ENCODE results near the gene THPO. TPM values are rescaled to one million over a fixed set of nuclear protein-coding genes. Genes with fewer than 3 reads are reported as not detected.

The THPO gene
- total RNA-seq, 1 donor from 2014 or later: not detected

DNA sequence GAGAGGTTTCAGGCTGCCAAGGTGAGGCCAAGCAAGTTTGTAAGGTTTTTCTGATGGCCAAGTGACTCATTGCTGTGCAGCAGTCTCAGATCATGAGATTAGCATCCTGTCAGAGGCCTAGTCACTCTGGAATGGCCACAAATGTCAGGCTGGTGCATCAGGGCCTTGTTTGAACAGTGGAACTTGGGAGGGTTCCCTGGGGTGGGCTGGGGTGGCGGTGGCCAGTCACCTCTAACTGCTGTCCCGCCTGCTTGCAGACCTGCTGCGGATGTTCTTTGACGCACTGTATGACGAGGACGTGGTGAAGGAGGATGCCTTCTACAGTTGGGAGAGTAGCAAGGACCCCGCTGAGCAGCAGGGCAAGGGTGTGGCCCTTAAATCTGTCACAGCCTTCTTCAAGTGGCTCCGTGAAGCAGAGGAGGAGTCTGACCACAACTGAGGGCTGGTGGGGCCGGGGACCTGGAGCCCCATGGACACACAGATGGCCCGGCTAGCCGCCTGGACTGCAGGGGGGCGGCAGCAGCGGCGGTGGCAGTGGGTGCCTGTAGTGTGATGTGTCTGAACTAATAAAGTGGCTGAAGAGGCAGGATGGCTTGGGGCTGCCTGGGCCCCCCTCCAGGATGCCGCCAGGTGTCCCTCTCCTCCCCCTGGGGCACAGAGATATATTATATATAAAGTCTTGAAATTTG, 43.4 kb downstream of the THPO start:
- no peaks in the 10 kb centered on the region for H3K9me3 Mint-ChIP-seq
- H3K36me3 Mint-ChIP-seq (ENCODE audit: low read depth): peaks cover 55% of the 10 kb centered on the region
- no peak for DNase-seq
- H3K4me3 Mint-ChIP-seq: peak overlapping the region; percentile 56
- CTCF ChIA-PET: no interaction called here
- TF ChIP-seq, protein P1, sequence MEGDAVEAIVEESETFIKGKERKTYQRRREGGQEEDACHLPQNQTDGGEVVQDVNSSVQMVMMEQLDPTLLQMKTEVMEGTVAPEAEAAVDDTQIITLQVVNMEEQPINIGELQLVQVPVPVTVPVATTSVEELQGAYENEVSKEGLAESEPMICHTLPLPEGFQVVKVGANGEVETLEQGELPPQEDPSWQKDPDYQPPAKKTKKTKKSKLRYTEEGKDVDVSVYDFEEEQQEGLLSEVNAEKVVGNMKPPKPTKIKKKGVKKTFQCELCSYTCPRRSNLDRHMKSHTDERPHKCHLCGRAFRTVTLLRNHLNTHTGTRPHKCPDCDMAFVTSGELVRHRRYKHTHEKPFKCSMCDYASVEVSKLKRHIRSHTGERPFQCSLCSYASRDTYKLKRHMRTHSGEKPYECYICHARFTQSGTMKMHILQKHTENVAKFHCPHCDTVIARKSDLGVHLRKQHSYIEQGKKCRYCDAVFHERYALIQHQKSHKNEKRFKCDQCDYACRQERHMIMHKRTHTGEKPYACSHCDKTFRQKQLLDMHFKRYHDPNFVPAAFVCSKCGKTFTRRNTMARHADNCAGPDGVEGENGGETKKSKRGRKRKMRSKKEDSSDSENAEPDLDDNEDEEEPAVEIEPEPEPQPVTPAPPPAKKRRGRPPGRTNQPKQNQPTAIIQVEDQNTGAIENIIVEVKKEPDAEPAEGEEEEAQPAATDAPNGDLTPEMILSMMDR (IDR thresholded peaks at IDR 0.05): no peak
- no peak overlapping the region for H3K27ac Mint-ChIP-seq
- intact Hi-C loops (cut with micrococcal nuclease): loop anchor here (1.0 kb wide), 4 partner anchors 19 to 85 kb away; partner anchors contain the start of genes EEF1AKMT4 and PSMD2
- H3K27me3 Mint-ChIP-seq: peaks cover 5% of the 10 kb centered on the region
- POLR2A ChIA-PET: interaction anchor here (0.6 kb wide), 1 partner anchor 889 kb away, joined by 3 read pairs; no protein-coding TSS in a partner anchor
- no peak for ATAC-seq (ENCODE audit: low read depth)
- H3K4me1 Mint-ChIP-seq: peaks cover 33% of the 10 kb centered on the region

GRCh38 chr3:184333700-184334099, 44.3 kb downstream of the THPO start:
- H3K4me1 Mint-ChIP-seq: peaks cover 33% of the 10 kb centered on the region

DNA sequence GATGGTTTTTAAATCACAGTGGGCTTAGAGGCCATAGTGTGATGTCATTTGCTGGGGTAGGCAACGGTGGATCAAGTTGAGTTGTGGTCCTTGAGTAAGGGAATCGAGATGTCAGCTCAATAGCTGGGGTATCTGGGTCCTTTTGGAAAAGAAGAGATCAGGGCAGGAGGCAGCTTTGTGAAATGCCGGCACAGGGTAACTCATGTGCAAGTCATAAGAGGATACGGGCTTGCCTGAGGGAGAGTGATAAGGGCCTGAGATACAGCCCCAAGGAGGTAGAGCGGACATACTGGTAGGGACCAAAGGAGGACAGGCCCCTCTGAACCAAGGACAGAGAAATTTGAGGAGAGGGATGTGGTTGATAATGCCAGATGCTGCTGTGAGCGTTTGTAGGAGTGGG, 44.8 kb downstream of the THPO start:
- Mint-ChIP-seq H3K36me3 (ENCODE audit: low read depth) (peaks cover 69% of the 10 kb centered on the region), H3K4me3 (no peak overlapping the region), H3K27ac (peak overlapping the region; percentile 56), H3K9me3 (no peaks in the 10 kb centered on the region), H3K27me3 (peaks cover 5% of the 10 kb centered on the region), H3K4me1 (peaks cover 32% of the 10 kb centered on the region)
- intact Hi-C loops (cut with micrococcal nuclease): no loop called here
- ChIA-PET POLR2A (interaction anchor here (0.6 kb wide), 1 partner anchor 18 kb away, joined by 3 read pairs; no protein-coding TSS in a partner anchor), CTCF (no interaction called here)
- ATAC-seq (ENCODE audit: low read depth) (no peak), DNase-seq (no peak)
- TF ChIP-seq, protein P1 (IDR thresholded peaks at IDR 0.05): no peak

More at GRCh38 chr3:184333700-184334099, 44.3 kb downstream of the THPO start:
- peaks cover 64% of the 10 kb centered on the region for H3K36me3 Mint-ChIP-seq (ENCODE audit: low read depth)
- ATAC-seq (ENCODE audit: low read depth): no peak
- intact Hi-C loops (cut with micrococcal nuclease): loop anchor here (1.0 kb wide), 1 partner anchor 84 kb away; the partner anchor contains the start of gene EEF1AKMT4
- peak overlapping the region; percentile 24 for H3K27ac Mint-ChIP-seq
- H3K9me3 Mint-ChIP-seq: no peaks in the 10 kb centered on the region
- no peak overlapping the region for H3K4me3 Mint-ChIP-seq
- ChIA-PET CTCF (no interaction called here), POLR2A (interaction anchor here (0.6 kb wide), 2 partner anchors 19 to 888 kb away, joined by 3 read pairs; no protein-coding TSS in a partner anchor)
- H3K27me3 Mint-ChIP-seq: peaks cover 5% of the 10 kb centered on the region
- TF ChIP-seq, protein P1 (IDR thresholded peaks at IDR 0.05): no peak
- DNase-seq: no peak

- ATAC-seq (ENCODE audit: low read depth): no peak
- H3K4me1 Mint-ChIP-seq: peaks cover 25% of the 10 kb centered on the region
- TF ChIP-seq, protein P1 (IDR thresholded peaks at IDR 0.05): no peak
- intact Hi-C loops (cut with micrococcal nuclease): no loop called here
- no peak for DNase-seq
- POLR2A ChIA-PET: no interaction called here
- CTCF ChIA-PET: no interaction called here
- peak overlapping the region; percentile 56 for H3K27ac Mint-ChIP-seq
- H3K9me3 Mint-ChIP-seq: no peaks in the 10 kb centered on the region
- peaks cover 1% of the 10 kb centered on the region for H3K27me3 Mint-ChIP-seq
- H3K36me3 Mint-ChIP-seq (ENCODE audit: low read depth): peaks cover 76% of the 10 kb centered on the region
- no peak overlapping the region for H3K4me3 Mint-ChIP-seq
These were observed 45.5 kb downstream of the THPO start for GRCh38 chr3:184332370-184333090.

DNA sequence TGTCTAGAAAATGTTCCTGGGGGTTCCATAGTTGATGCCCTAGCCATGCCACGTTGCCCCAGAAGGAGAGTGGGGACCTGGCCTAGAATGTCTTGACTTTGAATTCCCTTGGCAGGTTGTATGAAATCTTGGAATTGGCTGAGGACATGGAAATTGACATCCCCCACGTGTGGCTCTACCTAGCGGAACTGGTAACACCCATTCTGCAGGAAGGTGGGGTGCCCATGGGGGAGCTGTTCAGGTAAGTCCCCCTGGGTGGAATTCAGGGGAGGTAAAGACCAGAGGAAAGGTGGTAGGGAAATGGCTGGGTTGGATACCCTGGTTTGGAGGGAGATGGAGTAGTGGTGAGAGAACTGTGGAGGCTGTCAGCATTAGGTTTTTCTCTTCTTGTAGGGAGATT, 49.5 kb downstream of the THPO start:
- Mint-ChIP-seq H3K27me3 (no peaks in the 10 kb centered on the region), H3K9me3 (no peaks in the 10 kb centered on the region), H3K4me3 (no peak overlapping the region), H3K36me3 (ENCODE audit: low read depth) (peaks cover 99% of the 10 kb centered on the region), H3K27ac (no peak overlapping the region), H3K4me1 (no peaks in the 10 kb centered on the region)
- ChIA-PET POLR2A (no interaction called here), CTCF (no interaction called here)
- DNase-seq (no peak), ATAC-seq (ENCODE audit: low read depth) (no peak)
- TF ChIP-seq, protein P1 (IDR thresholded peaks at IDR 0.05): no peak
- intact Hi-C loops (cut with micrococcal nuclease): no loop called here
